Measurements from ENCODE around the gene KCTD17.

The KCTD17 gene

DNA sequence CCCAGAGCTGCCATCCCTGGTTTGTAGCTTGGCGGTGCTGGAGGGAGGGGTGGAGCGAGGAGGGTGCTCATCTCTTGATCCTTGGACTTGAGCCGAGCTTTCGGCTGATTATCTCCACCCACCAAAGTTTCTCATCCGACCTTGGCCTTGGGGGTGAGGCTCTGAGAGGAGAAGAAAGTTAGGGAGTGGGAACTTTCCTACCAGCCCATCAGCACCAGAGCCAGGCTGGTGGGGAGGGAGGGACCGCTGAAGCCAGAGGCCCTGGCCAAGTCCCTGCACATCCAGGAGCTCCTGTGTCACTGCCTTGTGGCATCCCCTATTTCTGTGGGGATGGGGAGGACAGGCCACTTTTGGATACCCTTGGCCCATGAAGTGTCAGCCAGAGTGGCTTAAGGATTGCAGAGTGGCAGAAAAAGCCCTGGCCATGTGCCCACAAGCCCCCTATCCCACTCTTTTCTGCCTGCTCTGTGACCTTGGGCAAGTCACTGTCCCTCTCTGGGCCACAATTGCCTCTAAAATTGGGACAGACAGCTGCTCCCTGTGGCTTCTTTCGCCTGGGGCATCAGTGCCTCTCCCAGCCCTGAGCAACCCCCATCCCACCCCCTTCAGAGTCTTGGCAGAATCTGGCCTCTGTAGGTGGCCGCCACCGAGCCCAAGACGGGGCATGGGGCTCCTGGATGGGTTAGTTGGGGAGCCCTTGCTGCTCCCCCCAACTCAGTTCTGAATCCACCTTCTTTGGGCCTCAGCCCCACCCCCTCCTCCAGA is 10.3 kb downstream of the KCTD17 start:
- TF ChIP-seq, protein P1, sequence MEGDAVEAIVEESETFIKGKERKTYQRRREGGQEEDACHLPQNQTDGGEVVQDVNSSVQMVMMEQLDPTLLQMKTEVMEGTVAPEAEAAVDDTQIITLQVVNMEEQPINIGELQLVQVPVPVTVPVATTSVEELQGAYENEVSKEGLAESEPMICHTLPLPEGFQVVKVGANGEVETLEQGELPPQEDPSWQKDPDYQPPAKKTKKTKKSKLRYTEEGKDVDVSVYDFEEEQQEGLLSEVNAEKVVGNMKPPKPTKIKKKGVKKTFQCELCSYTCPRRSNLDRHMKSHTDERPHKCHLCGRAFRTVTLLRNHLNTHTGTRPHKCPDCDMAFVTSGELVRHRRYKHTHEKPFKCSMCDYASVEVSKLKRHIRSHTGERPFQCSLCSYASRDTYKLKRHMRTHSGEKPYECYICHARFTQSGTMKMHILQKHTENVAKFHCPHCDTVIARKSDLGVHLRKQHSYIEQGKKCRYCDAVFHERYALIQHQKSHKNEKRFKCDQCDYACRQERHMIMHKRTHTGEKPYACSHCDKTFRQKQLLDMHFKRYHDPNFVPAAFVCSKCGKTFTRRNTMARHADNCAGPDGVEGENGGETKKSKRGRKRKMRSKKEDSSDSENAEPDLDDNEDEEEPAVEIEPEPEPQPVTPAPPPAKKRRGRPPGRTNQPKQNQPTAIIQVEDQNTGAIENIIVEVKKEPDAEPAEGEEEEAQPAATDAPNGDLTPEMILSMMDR (IDR thresholded peaks at IDR 0.05) = no peak
- no peak overlapping the region for H3K4me3 ChIP-seq (ENCODE audit: low read depth in 1 of 2, low read length in 1 of 2)
- no peaks in the 10 kb centered on the region for H3K9me3 ChIP-seq
- H3K36me3 ChIP-seq = no peaks in the 10 kb centered on the region
- no peak overlapping the region for H3K27ac ChIP-seq
- peaks cover 5% of the 10 kb centered on the region for H3K27me3 ChIP-seq
- no peaks in the 10 kb centered on the region for H3K4me1 ChIP-seq (ENCODE audit: control insufficient read depth in 1 of 2, insufficient read depth in 1 of 2, low read depth in 1 of 2, low read length in 1 of 2)

DNA sequence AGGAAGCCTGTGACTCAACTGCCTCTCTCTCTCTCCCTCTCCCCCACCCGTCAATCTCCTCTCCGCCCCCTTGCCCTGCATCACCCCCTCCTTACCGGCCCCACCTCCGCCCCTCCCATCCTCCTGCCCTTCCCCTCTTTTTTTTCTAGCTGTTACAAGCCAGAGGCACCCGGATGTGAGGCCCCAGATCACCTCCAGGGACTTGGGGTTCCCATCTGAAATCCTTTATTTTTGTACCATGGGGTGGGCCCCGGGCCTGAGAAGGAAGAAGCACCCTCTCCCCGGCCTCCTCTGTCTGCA is 10.8 kb downstream of the KCTD17 start:
- H3K27me3 ChIP-seq = peaks cover 11% of the 10 kb centered on the region
- H3K27ac ChIP-seq = no peak overlapping the region
- no peaks in the 10 kb centered on the region for H3K36me3 ChIP-seq
- H3K4me1 ChIP-seq (ENCODE audit: control insufficient read depth in 1 of 2, insufficient read depth in 1 of 2, low read depth in 1 of 2, low read length in 1 of 2) = no peaks in the 10 kb centered on the region
- TF ChIP-seq, protein P1 (IDR thresholded peaks at IDR 0.05) = no peak
- H3K9me3 ChIP-seq = no peaks in the 10 kb centered on the region
- H3K4me3 ChIP-seq (ENCODE audit: low read depth in 1 of 2, low read length in 1 of 2) = no peak overlapping the region

DNA sequence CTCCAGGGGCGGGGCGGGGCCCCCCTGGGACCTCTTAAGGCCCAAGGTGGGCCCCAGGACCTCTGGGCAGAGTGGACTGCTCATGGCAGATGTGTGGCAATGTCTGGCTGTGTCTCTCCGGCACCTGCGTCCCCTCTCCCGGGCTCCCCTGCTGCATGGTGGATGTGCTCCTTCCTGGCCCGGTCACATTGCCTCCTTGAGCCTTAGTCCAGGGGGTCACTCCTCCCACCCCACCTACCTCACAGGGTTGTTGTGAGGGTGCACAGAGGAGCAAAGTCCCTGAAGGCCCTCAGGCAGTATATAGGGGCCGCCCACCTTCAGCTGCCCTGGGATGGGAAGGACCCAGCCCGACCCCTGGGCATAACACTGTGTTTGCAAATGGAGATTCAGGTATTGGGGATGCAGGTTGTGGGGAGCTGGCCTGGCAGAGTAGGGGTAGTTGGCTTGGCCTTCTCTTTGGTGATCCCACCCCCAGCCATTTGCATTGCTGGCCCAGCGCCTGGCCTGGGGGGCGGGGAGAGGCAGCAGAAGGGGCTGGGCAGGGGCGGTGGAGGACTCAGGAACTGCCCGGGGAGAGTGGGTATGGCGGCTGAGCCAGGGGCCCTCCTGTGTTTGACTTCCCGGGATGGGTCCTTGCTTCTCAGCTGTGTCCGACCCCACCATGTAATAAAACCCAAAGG is 11.3 kb downstream of the KCTD17 start:
- no peaks in the 10 kb centered on the region for H3K36me3 ChIP-seq
- no peaks in the 10 kb centered on the region for H3K9me3 ChIP-seq
- H3K27me3 ChIP-seq = peaks cover 16% of the 10 kb centered on the region
- H3K4me1 ChIP-seq (ENCODE audit: control insufficient read depth in 1 of 2, insufficient read depth in 1 of 2, low read depth in 1 of 2, low read length in 1 of 2) = no peaks in the 10 kb centered on the region
- TF ChIP-seq, protein P1 (IDR thresholded peaks at IDR 0.05) = no peak
- no peak overlapping the region for H3K27ac ChIP-seq
- no peak overlapping the region for H3K4me3 ChIP-seq (ENCODE audit: low read depth in 1 of 2, low read length in 1 of 2)

DNA sequence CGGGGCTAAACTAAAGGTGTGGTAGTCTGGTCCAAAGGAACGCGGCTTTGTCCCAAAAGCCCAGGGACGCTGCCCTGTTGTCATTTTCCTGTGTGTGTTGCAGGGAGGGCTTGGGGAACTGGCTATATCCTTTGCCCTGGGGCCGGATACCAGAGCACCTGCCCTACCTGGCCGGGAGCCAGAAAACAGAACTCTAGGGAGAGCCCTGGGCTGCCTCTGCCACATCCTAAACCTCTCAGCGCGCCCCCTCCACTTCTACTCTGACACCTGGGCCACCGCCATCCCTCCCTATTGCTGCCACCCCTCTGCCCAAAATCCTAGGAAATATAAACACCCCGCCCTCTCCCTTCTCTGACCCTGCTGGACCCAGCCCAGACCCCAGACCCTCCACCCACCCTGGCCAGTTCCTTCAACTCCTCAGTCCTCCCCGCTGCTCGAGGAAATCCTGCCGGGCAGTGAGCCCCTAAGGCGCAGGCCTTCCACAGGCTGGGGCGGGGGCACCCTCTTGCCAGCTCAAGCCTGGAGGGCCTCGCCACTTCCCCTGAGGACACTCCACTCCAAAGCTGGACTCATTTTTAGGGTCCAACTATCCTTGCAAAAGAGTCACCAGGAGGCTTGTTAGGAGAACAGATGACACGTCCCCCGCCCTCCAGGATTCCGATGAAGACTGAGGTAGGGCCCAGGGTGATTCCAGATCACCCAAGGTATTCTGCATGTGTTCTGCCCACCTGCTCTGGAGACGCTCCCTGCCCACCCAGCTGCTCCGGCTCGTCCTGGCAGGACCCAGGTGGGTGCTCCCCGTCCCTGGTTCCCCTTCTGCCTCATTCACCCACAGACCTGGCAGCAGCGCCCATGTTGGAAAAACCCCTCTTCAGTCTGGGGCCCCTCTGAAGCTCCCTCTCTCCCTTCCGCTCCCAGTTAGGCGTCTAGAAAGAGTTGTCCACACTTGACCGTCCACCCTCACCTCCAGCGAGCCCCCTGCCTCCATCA is 12.2 kb downstream of the KCTD17 start:
- Histone ChIP-seq H3K9me3 (no peaks in the 10 kb centered on the region), H3K27me3 (peaks cover 25% of the 10 kb centered on the region), H3K27ac (no peak overlapping the region), H3K36me3 (no peaks in the 10 kb centered on the region), H3K4me1 (ENCODE audit: control insufficient read depth in 1 of 2, insufficient read depth in 1 of 2, low read depth in 1 of 2, low read length in 1 of 2) (no peaks in the 10 kb centered on the region), H3K4me3 (ENCODE audit: low read depth in 1 of 2, low read length in 1 of 2) (no peak overlapping the region)
- TF ChIP-seq, protein P1 (IDR thresholded peaks at IDR 0.05) = no peak

DNA sequence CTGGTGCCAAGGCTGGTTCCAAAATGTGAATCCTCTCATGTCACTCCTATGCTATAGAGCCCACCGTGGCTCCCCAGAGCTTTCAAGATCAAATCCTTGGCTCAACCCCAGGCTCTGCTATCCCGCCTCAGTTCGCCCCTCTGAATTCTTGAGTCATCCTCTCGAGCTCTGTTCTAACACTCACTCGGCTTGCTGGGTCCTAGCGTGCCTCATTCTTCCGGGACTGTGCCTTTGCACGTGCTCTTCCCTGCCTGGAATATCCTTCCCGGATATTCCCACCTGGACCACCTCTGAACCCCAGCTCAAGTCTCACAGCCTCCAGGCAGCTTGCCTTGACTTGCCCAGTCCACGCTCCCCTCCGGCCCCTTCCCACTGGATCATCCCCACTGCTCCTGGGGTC is 13.0 kb downstream of the KCTD17 start:
- no peak overlapping the region for H3K27ac ChIP-seq
- TF ChIP-seq, protein P1 (IDR thresholded peaks at IDR 0.05) = no peak
- H3K4me1 ChIP-seq (ENCODE audit: control insufficient read depth in 1 of 2, insufficient read depth in 1 of 2, low read depth in 1 of 2, low read length in 1 of 2) = no peaks in the 10 kb centered on the region
- H3K36me3 ChIP-seq = no peaks in the 10 kb centered on the region
- no peaks in the 10 kb centered on the region for H3K9me3 ChIP-seq
- H3K27me3 ChIP-seq = peaks cover 33% of the 10 kb centered on the region
- no peak overlapping the region for H3K4me3 ChIP-seq (ENCODE audit: low read depth in 1 of 2, low read length in 1 of 2)
